H1 (cell line): Measurements from ENCODE around the gene CCNC.

Experiments
- JUN ChIP-seq: IDR thresholded peaks from 2 replicates; pipeline ENCODE4 v1.6.1; 2011; ENCODE audit warnings: low read depth, mild to moderate bottlenecking, improper control_type of control experiment, low read length
- TF ChIP-seq, protein P1 (sequence below), 3 experiments: IDR thresholded peaks; 1 replicate in 2 of 3; 2 replicates in 1 of 3; pipeline versions ENCODE4 v1.5.1 to v1.6.1; 2011; ENCODE audit warnings: low read length in 3 of 3, mild to moderate bottlenecking in 3 of 3, inconsistent platforms in 2 of 3, low read depth in 1 of 3, moderate library complexity in 1 of 3; ENCODE audit not compliant: insufficient read depth in 1 of 3; ENCODE audit errors: control extremely low read depth in 1 of 3

DNA sequence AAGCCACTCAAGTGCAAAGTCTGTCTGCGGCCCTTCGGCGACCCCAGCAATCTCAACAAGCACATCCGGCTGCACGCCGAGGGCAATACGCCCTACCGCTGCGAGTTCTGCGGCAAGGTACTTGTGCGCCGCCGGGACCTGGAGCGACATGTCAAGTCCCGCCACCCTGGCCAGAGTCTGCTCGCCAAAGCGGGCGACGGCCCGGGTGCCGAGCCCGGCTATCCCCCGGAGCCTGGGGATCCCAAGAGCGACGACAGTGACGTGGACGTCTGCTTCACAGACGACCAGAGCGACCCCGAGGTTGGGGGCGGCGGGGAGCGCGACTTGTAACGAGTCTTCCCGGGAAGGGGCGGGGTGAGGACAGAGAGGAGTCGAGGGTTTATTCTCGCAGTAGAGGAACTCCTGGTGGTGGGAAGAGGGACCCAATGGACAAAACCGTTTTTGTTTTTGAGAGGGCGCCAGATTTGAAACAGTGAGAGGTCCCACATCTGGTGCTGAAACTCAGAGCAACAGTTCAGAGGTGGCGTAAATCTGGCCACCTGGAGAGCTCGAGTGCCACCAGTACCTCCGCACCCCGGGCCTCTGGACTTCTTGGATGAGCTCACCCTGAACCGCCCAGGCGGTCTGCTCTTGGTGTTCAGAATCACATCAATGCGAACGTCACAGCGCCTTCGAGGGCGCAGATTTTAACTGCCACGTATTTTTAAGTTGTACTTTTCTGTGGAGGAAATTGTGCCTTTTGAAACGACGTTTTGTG lies 46.1 kb upstream of the CCNC start:
- TF ChIP-seq, protein P1, sequence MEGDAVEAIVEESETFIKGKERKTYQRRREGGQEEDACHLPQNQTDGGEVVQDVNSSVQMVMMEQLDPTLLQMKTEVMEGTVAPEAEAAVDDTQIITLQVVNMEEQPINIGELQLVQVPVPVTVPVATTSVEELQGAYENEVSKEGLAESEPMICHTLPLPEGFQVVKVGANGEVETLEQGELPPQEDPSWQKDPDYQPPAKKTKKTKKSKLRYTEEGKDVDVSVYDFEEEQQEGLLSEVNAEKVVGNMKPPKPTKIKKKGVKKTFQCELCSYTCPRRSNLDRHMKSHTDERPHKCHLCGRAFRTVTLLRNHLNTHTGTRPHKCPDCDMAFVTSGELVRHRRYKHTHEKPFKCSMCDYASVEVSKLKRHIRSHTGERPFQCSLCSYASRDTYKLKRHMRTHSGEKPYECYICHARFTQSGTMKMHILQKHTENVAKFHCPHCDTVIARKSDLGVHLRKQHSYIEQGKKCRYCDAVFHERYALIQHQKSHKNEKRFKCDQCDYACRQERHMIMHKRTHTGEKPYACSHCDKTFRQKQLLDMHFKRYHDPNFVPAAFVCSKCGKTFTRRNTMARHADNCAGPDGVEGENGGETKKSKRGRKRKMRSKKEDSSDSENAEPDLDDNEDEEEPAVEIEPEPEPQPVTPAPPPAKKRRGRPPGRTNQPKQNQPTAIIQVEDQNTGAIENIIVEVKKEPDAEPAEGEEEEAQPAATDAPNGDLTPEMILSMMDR (IDR thresholded peaks at IDR 0.05; ENCODE audit: control extremely low read depth in 1 of 3, insufficient read depth in 1 of 3, low read depth in 1 of 3, low read length in 3 of 3), result peak; percentile 3 to 21 (median 4); a peak in 3 of 4 replicates
- no peak for TF ChIP-seq JUN
